GM20431 (cell line): ENCODE measurements around the gene AKT1.

Experiments used
- in situ Hi-C: fragments of 300-500 bp; cut with MseI, MboI; formaldehyde crosslinking; loops from one replicate; pipeline ENCODE4 v1.15.0; 2020; ENCODE audit warnings: low sequenced_read_pairs; ENCODE audit not compliant: unreplicated experiment

The AKT1 gene

GRCh38 chr14:104788161-104788818 is 7.3 kb downstream of the AKT1 start:
- in situ Hi-C loops: no loop called here

GRCh38 chr14:104787736-104788135 is 7.8 kb downstream of the AKT1 start:
- in situ Hi-C loops: no loop called here

GRCh38 chr14:104786726-104787675 is 8.5 kb downstream of the AKT1 start:
- in situ Hi-C loops: no loop called here

GRCh38 chr14:104786091-104786586 is 9.4 kb downstream of the AKT1 start:
- in situ Hi-C loops: no loop called here

- in situ Hi-C loops: no loop called here
Observed at GRCh38 chr14:104785708-104786080, 9.9 kb downstream of the AKT1 start.

- in situ Hi-C loops: no loop called here
Observed at GRCh38 chr14:104784846-104785707, 10.5 kb downstream of the AKT1 start.

- in situ Hi-C loops: no loop called here
Observed at GRCh38 chr14:104784218-104784568, 11.4 kb downstream of the AKT1 start.

GRCh38 chr14:104783484-104784217 is 11.9 kb downstream of the AKT1 start:
- in situ Hi-C loops: no loop called here

- in situ Hi-C loops: no loop called here
Observed at GRCh38 chr14:104782808-104783139, 12.8 kb downstream of the AKT1 start.

GRCh38 chr14:104782086-104782807 is 13.3 kb downstream of the AKT1 start:
- in situ Hi-C loops: no loop called here

- in situ Hi-C loops: no loop called here
Observed at GRCh38 chr14:104781271-104782077, 14.1 kb downstream of the AKT1 start.

- in situ Hi-C loops: no loop called here
Observed at GRCh38 chr14:104780513-104781030, 15.0 kb downstream of the AKT1 start.

- in situ Hi-C loops: loop anchor here (10.0 kb wide), 1 partner anchor 45 kb away; no protein-coding TSS in a partner anchor
Observed at GRCh38 chr14:104779776-104780512, 15.6 kb downstream of the AKT1 start.

GRCh38 chr14:104778694-104779331 is 16.7 kb downstream of the AKT1 start:
- in situ Hi-C loops: loop anchor here (10.0 kb wide), 1 partner anchor 46 kb away; no protein-coding TSS in a partner anchor

GRCh38 chr14:104777808-104778249 is 17.7 kb downstream of the AKT1 start:
- in situ Hi-C loops: loop anchor here (10.0 kb wide), 1 partner anchor 47 kb away; no protein-coding TSS in a partner anchor

GRCh38 chr14:104776961-104777807 is 18.4 kb downstream of the AKT1 start:
- in situ Hi-C loops: loop anchor here (10.0 kb wide), 1 partner anchor 48 kb away; no protein-coding TSS in a partner anchor
